Regular cardiac myocyte (primary cell): ENCODE results near the gene CASP2. TPM values are rescaled to one million over a fixed set of nuclear protein-coding genes. Genes with fewer than 3 reads are reported as not detected.

Source experiments
- total RNA-seq: library from RNA; depleted of rRNA; stranded (reverse); fragments of >200 nt; gene quantifications from 2 replicates; pipeline ENCODE4 v1.2.3, GENCODE V29; 2014

The CASP2 gene
- total RNA-seq, result 10.7 and 15.1 TPM in 2 replicates

DNA sequence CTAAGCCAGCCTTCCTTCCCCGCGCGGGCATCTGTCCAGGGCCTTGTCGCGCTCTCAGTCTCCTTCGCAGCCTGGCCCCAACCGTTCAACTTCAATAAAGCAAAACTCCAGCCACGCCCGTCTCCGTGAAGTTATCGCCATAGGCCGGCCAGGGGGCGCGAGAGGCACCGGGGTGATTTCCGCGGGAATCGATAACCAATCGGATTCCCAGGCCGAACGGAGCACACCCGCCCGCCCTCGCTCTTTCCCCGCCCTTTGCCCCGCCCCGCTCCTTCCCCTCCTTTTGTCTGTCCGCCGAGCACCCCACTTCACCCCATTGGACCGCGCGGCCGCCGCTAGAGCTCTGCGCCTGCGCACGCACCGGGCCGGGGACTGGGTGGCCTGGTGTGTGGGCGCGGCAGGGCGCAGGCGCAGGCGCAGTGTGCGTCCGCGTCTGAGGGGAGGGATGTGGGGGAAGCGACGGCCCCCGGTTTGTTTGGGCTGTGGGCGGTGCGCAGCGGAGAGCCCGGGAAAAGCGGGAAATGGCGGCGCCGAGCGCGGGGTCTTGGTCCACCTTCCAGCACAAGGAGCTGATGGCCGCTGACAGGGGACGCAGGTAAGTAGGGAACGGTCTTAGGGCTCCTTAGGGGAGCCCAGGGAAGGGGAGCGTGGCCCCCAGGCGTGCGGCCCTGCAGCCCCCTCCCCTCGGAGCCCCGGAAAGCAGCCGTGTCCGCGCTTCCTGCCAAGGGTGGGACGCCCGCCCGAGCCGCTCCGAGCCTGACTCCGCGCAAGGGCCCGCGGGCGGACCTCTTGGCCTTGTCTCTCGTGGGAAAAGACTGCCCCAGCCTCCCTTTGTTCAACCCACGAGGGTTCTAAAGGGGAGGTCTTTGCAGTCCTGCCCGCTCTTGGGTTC, at the start of gene CASP2:
CASP2 (plus strand) TSS at position 417 of the 892 bp plus-strand sequence; CDS start at position 522, 105 bp downstream.

DNA sequence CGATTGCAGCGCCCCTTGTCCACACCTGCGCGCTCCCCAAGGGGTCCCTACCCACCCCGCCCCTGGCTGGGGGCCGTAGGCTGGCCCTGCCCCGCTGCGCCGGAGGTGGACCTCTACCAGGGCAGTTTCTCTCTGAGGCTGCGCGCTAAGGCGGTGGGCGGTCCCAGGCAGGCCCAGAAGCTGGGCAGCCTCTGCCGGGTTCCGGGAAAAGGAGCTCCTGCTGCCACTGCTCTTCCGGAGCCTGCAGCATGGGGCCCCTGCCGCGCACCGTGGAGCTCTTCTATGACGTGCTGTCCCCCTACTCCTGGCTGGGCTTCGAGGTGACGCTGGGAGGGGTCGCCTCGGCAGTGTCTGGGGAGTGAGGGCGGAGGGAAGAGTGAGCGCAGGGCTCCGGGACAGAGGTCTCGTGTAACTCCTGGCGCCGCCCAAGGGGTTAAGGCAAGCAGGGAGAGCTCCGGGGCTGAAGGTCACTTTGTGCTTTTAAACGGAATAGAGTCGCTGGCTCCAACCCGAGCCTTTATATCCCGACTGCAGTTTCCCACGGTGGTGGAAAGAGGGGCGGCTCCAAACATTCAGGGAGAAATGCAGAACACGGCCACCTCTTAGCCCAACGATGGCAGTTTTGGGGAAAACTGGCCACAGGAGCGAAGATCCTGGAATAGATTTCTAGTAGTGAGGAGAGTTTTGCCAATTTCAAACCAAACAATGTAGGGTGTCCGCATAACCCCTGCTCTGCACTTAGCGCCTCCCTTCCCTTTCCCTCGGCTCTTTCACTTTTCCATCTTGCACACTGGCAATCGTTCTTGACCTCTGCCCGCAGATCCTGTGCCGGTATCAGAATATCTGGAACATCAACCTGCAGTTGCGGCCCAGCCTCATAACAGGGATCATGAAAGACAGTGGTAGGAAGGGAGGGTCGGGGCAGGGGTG, 24.6 kb upstream of the CASP2 start, which contains the start of gene GSTK1:
GSTK1 (plus strand) TSS at position 176 of the 930 bp plus-strand sequence; CDS start at position 249, 73 bp downstream.

DNA sequence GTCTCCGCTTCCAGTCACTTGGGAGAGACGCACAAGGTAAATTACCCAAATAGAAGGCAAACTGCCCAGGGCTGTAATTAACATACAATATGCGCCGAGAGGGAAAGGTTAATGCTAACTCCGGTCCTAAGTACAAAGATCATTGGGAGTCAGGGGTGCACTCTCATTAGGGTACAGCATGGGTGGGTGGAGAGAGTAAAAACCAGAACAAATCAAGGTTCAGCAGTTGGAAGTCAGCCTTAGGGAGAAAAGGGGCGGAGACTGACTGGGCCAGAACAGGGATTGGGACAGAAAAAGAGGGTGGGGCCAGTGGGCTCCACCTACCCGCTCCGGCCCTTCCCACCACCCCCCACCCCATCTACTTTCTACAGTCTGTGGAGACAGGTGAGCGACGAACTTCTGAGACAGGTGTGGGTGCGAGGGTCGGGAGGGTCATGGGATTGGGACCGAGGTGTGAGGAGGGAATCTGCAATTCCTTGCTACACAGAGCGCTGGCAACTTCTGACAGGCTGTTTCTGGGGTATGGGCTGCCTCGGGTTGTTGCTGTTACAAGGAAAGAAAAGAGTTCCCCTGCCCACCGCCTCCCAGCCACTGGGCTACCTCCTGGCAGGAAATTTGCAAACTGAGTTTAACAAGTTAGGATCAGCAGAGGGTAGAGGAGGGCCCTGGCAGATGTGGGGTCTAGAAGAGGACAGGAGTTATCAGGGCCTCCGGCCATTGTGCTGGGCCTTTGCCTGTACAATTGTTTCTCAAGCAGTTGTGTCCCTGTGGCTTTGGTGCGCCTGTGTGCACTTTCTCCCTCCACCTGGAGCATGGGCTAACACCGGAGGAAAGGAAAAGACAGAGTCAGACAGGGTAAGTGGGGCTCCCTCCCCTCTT, 3.3 kb upstream of the CASP2 start, which contains the start of gene TMEM139:
TMEM139 (plus strand) TSS at position 368 of the 879 bp plus-strand sequence. CDS start 1,000 bp downstream, outside the sequence.

GRCh38 chr7:143315776-143316175, 27.6 kb downstream of the CASP2 start, which contains the start of gene CLCN1:
Gene CLCN1, plus strand, starts transcription at chr7:143316111. Its CDS starts 102 bp downstream, at chr7:143316213.

Other genes with a start within 250 kb of the CASP2 start
- gene OR6V1, start 236.0 kb upstream of the CASP2 start, total RNA-seq, result not detected in 2 replicates
- 0.38 TPM in 1 of 2 replicates, not detected in the other for gene PIP, start 156.3 kb upstream of the CASP2 start, total RNA-seq
- not detected in 2 replicates for gene TAS2R39, start 104.9 kb upstream of the CASP2 start, total RNA-seq
- not detected in 2 replicates for gene TAS2R40, start 66.3 kb upstream of the CASP2 start, total RNA-seq
- 71.9 and 88.8 TPM in 2 replicates for gene GSTK1, start 24.9 kb upstream of the CASP2 start, total RNA-seq
- gene TMEM139, start 3.4 kb upstream of the CASP2 start, total RNA-seq, result not detected in 2 replicates
- not detected in 2 replicates for gene CLCN1, start 27.8 kb downstream of the CASP2 start, total RNA-seq
- 1.2 and 3.1 TPM in 2 replicates for gene FAM131B, start 74.4 kb downstream of the CASP2 start, total RNA-seq
- gene ZYX, start 93.0 kb downstream of the CASP2 start, total RNA-seq, result 18.0 and 24.7 TPM in 2 replicates
- gene EPHA1, start 120.5 kb downstream of the CASP2 start, total RNA-seq, result 0.58 TPM in 1 of 2 replicates, not detected in the other
- gene TAS2R60, start 155.1 kb downstream of the CASP2 start, total RNA-seq, result 0.28 TPM in 1 of 2 replicates, not detected in the other
- not detected in 2 replicates for gene TAS2R41, start 189.5 kb downstream of the CASP2 start, total RNA-seq